Thyroid gland (tissue), 4 donors: ENCODE measurements around the gene PHPT1. TPM values are rescaled to one million over a fixed set of nuclear protein-coding genes. Genes with fewer than 3 reads are reported as not detected.
A peak's percentile ranks its signal among the peaks of the same experiment; 100 is the strongest.
"Not testable (repeated sequence)": the region's sequence is repeated elsewhere in the genome, so short reads cannot be mapped to it uniquely, and the experiment has no call there.

Experiments used
- DNase-seq, 2 donors: peaks; one replicate each; pipeline ENCODE4 v3.0.0-alpha.2; 2019
- H3K27ac ChIP-seq, 3 donors: fragments of 200-600 bp; sonication (generic); 1 replicate in 2 of 3; 2 replicates in 1 of 3; pipeline ENCODE4 v1.5.1; 2016 to 2019; ENCODE audit warnings: mild to moderate bottlenecking in 1 of 3, moderate library complexity in 1 of 3
- H3K27me3 ChIP-seq: fragments of 200-600 bp; sonication (generic); one replicate; pipeline ENCODE4 v1.5.1; 2019
- H3K36me3 ChIP-seq, 2 donors: fragments of 200-600 bp; sonication (generic); one replicate each; pipeline ENCODE4 v1.5.1; 2016 to 2019
- H3K4me1 ChIP-seq, 2 donors: fragments of 200-600 bp; sonication (generic); one replicate each; pipeline ENCODE4 v1.5.1; 2017 to 2019
- H3K4me3 ChIP-seq, 3 donors: fragments of 200-600 bp; sonication (generic); replicated peaks in 1 of 3; 1 replicate in 2 of 3; 2 replicates in 1 of 3; pipeline ENCODE4 v1.5.1; 2016; ENCODE audit warnings: mild to moderate bottlenecking in 1 of 3
- H3K9me3 ChIP-seq: fragments of 200-600 bp; sonication (generic); one replicate; pipeline ENCODE4 v1.5.1; 2017
- CTCF ChIP-seq, 6 experiments: fragments of 200-600 bp in 3 of 6; fragments of 450-650 bp in 3 of 6; sonication (generic) in 3 of 6; IDR thresholded peaks; one replicate each; pipeline ENCODE4 v1.5.1; 2016 to 2019; ENCODE audit warnings: antibody characterized with exemption in 6 of 6, mild to moderate bottlenecking in 2 of 6, inconsistent platforms in 1 of 6, moderate library complexity in 1 of 6
- POLR2A ChIP-seq, 2 donors: fragments of 450-650 bp; IDR thresholded peaks; one replicate each; pipeline ENCODE4 v1.6.1; 2017; ENCODE audit warnings: antibody characterized with exemption in 2 of 2, mild to moderate bottlenecking in 2 of 2, moderate library complexity in 1 of 2
- WGBS, 2 donors: methylation state at CpG; one replicate each; pipeline ENCODE4 v1.1.5; 2017; 5-methylcytosine and 5-hydroxymethylcytosine counted together
- intact Hi-C: fragments of 100-400 bp; cut with DNase I; formaldehyde crosslinking; loops from one replicate; pipeline ENCODE4 v1.15.1; 2023
- total RNA-seq, 4 donors: library from RNA; depleted of rRNA; stranded (reverse); fragments of >200 nt; gene quantifications; one replicate each; pipeline ENCODE4 v1.2.3, GENCODE V29; 2016

Gene PHPT1
- total RNA-seq, 4 donors from 2014 or later = 79.4 to 174 (median 115) TPM

DNA sequence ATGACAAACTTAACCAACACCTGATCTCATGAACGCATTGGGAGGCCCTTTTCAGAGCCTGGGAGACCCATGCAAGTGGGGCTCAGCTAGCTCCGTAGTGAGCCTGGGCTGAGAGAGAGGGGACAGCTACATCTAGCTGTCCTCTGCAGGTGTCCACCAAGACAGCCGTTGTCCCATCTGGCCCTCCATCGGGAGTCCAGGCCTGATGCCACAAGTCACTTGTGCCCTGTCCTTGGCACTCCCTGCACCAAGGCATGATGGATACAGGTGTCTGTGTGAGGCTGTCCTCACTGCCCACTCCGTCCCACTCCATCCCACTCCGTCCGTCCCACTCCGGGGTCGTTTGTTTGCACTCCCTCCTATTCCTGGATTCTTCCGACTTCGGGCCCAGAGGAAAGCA lies 19.4 kb downstream of the PHPT1 start:
- H3K4me1 ChIP-seq = peaks cover 20 to 27% of the 10 kb centered on the region in 2 donors
- DNase-seq = no peak
- peak overlapping the region in 1 of 3 donors; percentile 53 for H3K27ac ChIP-seq
- no peaks in the 10 kb centered on the region for H3K27me3 ChIP-seq
- no peak overlapping the region for H3K4me3 ChIP-seq
- no peak for TF ChIP-seq POLR2A (IDR thresholded peaks at IDR 0.05)
- TF ChIP-seq CTCF (IDR thresholded peaks at IDR 0.05) = no peak
- H3K36me3 ChIP-seq = peaks cover 2 to 3% of the 10 kb centered on the region in 2 donors
- intact Hi-C loops = no loop called here
- WGBS, 2 donors = 95% methylated on average over 11 of the region's 11 CpGs
- no peaks in the 10 kb centered on the region for H3K9me3 ChIP-seq

- H3K4me1 ChIP-seq = peaks cover 20 to 22% of the 10 kb centered on the region in 2 donors
- DNase-seq = peak; percentile 44 to 52
- H3K27me3 ChIP-seq, H3K9me3 ChIP-seq, intact Hi-C loops, H3K4me3 ChIP-seq, H3K36me3 ChIP-seq: not testable (repeated sequence)
- WGBS, 2 donors = 48 to 63% methylated on average over 2 of the region's 2 CpGs
- H3K27ac ChIP-seq = peak overlapping the region in 2 of 3 donors; percentile 49 to 52
Measured at GRCh38 chr9:136869611-136870010, 20.4 kb downstream of the PHPT1 start.

DNA sequence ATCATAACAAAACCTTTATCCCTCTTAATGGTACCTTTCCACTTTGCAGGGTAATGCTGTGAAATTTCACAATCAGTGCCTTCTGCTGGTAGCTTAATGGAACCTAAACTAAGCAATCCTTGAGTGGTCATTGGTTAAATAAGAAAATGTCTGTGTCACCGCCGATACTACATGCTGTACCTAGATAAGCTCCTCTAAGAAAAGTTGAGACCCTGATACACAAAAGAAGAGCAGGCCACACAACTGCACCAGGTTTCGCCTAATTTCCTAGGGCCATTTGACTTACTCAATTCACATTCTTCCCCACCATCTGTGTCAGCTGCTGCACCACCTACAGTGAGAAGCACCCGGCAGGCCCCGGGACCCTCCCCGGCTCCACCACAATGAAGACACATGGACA lies 25.9 kb downstream of the PHPT1 start:
- H3K4me3 ChIP-seq = no peak overlapping the region
- intact Hi-C loops = no loop called here
- no peak overlapping the region for H3K27ac ChIP-seq
- WGBS, 2 donors = 91 to 93% methylated on average over 6 of the region's 6 CpGs
- H3K9me3 ChIP-seq = no peaks in the 10 kb centered on the region
- DNase-seq = no peak
- peaks cover 0 to 7% of the 10 kb centered on the region in 2 donors for H3K4me1 ChIP-seq
- no peak for TF ChIP-seq POLR2A (IDR thresholded peaks at IDR 0.05)
- TF ChIP-seq CTCF (IDR thresholded peaks at IDR 0.05) = no peak
- no peaks in the 10 kb centered on the region for H3K36me3 ChIP-seq
- H3K27me3 ChIP-seq = no peaks in the 10 kb centered on the region

DNA sequence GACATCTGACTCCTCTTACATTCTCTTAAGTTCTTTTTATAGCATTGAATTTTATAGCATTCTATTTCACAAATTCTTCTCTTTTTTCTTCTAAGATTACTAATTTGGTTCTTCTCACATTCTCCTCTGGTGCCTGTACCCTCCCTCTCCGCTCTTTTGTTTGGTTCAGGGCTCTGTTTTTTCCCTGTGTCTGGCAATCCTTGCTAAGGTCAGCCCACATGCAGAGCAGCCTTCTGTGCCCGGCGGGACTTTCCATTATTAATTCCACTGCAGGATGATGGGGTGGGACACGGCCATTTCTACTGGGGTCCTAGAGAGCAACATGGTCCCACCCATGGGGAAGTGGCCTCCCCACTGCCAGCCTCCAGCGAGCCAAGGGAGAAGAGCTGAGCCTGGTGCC lies 27.3 kb downstream of the PHPT1 start:
- peaks cover 0 to 9% of the 10 kb centered on the region in 2 donors for H3K4me1 ChIP-seq
- DNase-seq = no peak
- H3K9me3 ChIP-seq = no peaks in the 10 kb centered on the region
- H3K27ac ChIP-seq = no peak overlapping the region
- WGBS, 2 donors = 78 to 87% methylated on average over 4 to 5 of the region's 5 CpGs
- no peaks in the 10 kb centered on the region for H3K27me3 ChIP-seq
- no peak overlapping the region for H3K4me3 ChIP-seq
- intact Hi-C loops = no loop called here
- H3K36me3 ChIP-seq = no peaks in the 10 kb centered on the region
- TF ChIP-seq POLR2A (IDR thresholded peaks at IDR 0.05) = no peak
- no peak for TF ChIP-seq CTCF (IDR thresholded peaks at IDR 0.05)

DNA sequence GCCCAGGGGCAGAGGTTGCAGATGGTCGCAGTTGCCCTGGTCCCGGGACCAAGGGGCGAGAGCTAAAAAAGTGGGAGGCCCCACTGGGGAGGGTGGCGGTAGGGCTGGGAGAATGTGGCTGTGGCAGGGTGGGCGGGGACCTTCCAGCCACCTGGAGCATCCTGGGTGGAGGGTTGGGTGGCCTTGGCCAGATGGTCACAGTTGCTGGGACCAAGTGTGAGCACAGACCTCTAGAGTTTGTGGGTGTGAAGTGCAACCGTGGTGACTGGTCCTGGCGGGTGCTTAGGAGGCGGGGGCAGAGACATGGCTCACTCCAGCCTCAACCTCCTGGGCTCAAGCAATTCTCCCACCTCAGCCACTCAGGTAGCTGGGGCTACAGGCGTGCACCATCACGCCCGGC lies 31.4 kb downstream of the PHPT1 start:
- intact Hi-C loops = no loop called here
- Histone ChIP-seq H3K4me3 (no peak overlapping the region), H3K9me3 (no peaks in the 10 kb centered on the region), H3K36me3 (no peaks in the 10 kb centered on the region), H3K4me1 (peaks cover 2 to 29% of the 10 kb centered on the region in 2 donors), H3K27me3 (no peaks in the 10 kb centered on the region), H3K27ac (no peak overlapping the region)
- no peak for TF ChIP-seq CTCF (IDR thresholded peaks at IDR 0.05)
- no peak for TF ChIP-seq POLR2A (IDR thresholded peaks at IDR 0.05)
- WGBS, 2 donors = 84 to 86% methylated on average over 10 to 11 of the region's 11 CpGs
- no peak for DNase-seq

DNA sequence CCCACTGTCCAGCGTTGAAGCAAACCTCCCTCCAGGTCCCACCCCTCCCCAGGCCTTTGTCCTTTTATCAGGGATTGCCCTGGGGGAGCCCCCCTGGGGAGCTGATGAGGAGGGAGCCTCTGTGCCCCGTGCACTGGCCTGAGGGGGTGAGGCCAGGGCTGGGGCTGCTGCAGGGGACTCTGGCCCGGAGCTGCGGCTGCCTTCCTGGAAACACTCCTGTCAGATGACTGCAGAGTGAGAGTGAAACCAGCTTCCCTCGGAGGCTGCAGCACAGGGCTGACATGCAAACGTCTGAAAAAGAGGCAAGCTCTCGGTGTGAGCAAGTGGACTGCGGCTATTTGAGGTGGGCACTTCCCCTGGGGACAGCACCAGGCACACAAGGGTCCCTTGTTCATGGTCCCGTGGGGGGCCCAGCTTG lies 32.5 kb downstream of the PHPT1 start:
- 21 to 28% methylated on average over 8 to 9 of the region's 9 CpGs for WGBS, 2 donors
- peak overlapping the region in 1 of 3 donors; percentile 24 for H3K27ac ChIP-seq

More for the DNA sequence above, 32.5 kb downstream of the PHPT1 start:
- no peak for DNase-seq
- Histone ChIP-seq H3K9me3 (no peaks in the 10 kb centered on the region), H3K4me1 (peaks cover 4 to 30% of the 10 kb centered on the region in 2 donors), H3K27me3 (no peaks in the 10 kb centered on the region), H3K4me3 (peak overlapping the region in 1 of 3 donors; percentile 4), H3K36me3 (no peaks in the 10 kb centered on the region)
- intact Hi-C loops = no loop called here
- no peak for TF ChIP-seq POLR2A (IDR thresholded peaks at IDR 0.05)
- no peak for TF ChIP-seq CTCF (IDR thresholded peaks at IDR 0.05)
